Natural killer cell (primary cell): Measurements from ENCODE around the gene ZEB2. TPM values are rescaled to one million over a fixed set of nuclear protein-coding genes. Genes with fewer than 3 reads are reported as not detected.

Experiments used
- ATAC-seq, 3 donors: fragments of 150-1000 bp in 2 of 3; fragments of 200-7000 bp in 1 of 3; cut with Tn5 transposase; 1 replicate in 1 of 3; 2 replicates in 2 of 3; pipeline ENCODE4 v1.10.0; 2021; ENCODE audit warnings: mild to moderate bottlenecking in 2 of 3, moderate library complexity in 2 of 3
- DNase-seq, 2 donors: peaks; one replicate each; pipeline versions ENCODE4 v3.0.0 to v3.0.0-alpha.2; 2013 to 2021; ENCODE audit warnings: mixed read lengths in 1 of 2
- H3K27ac ChIP-seq: one replicate; pipeline ENCODE4 v1.5.1; 2013; ENCODE audit warnings: mild to moderate bottlenecking, low read length
- H3K27me3 ChIP-seq: one replicate; pipeline ENCODE4 v1.6.1; 2013; ENCODE audit warnings: low read length; ENCODE audit not compliant: control insufficient read depth, insufficient read depth
- H3K36me3 ChIP-seq: one replicate; pipeline ENCODE4 v1.6.1; 2013; ENCODE audit warnings: low read length; ENCODE audit not compliant: control insufficient read depth, insufficient read depth
- H3K4me1 ChIP-seq: one replicate; pipeline ENCODE4 v1.6.1; 2013; ENCODE audit warnings: low read length; ENCODE audit not compliant: control insufficient read depth, insufficient read depth
- H3K4me3 ChIP-seq: one replicate; pipeline ENCODE4 v1.5.1; 2013; ENCODE audit warnings: low read length
- H3K9me3 ChIP-seq: one replicate; pipeline ENCODE4 v1.6.1; 2013; ENCODE audit warnings: low read length; ENCODE audit not compliant: control insufficient read depth, insufficient read depth
- H3K27ac Mint-ChIP-seq, 2 donors: one replicate each; pipeline ENCODE4 v1.8.0; 2022; ENCODE audit warnings: mild to moderate bottlenecking in 2 of 2, mixed read lengths in 2 of 2, moderate library complexity in 1 of 2
- H3K27me3 Mint-ChIP-seq, 2 donors: one replicate each; pipeline ENCODE4 v1.8.0; 2022; ENCODE audit warnings: low read depth in 2 of 2, mixed read lengths in 2 of 2
- H3K36me3 Mint-ChIP-seq: one replicate; pipeline ENCODE4 v1.8.0; 2022; ENCODE audit warnings: mixed read lengths
- H3K4me1 Mint-ChIP-seq, 2 donors: one replicate each; pipeline ENCODE4 v1.8.0; 2022; ENCODE audit warnings: mixed read lengths in 2 of 2
- H3K4me3 Mint-ChIP-seq: one replicate; pipeline ENCODE4 v1.8.0; 2022; ENCODE audit warnings: mild to moderate bottlenecking, moderate library complexity, mixed read lengths
- H3K9me3 Mint-ChIP-seq, 2 donors: one replicate each; pipeline ENCODE4 v1.8.0; 2022; ENCODE audit warnings: mixed read lengths in 2 of 2
- CTCF ChIP-seq: fragments of 200-600 bp; IDR thresholded peaks from one replicate; pipeline ENCODE4 v1.8.0; 2022; ENCODE audit warnings: antibody characterized with exemption
- WGBS: methylation state at CpG from one replicate; pipeline ENCODE4 v1.1.7; 2013; ENCODE audit warnings: missing lambda C conversion rate; ENCODE audit not compliant: insufficient coverage; 5-methylcytosine and 5-hydroxymethylcytosine counted together
- intact Hi-C: fragments of 100-400 bp; cut with micrococcal nuclease; formaldehyde crosslinking; loops from one replicate; pipeline ENCODE4 v1.14.2; 2022
- total RNA-seq, 4 donors: library from RNA; stranded (reverse); fragments of 120-200 nt in 1 of 4; gene quantifications; one replicate each; pipeline versions ENCODE4 v1.2.3 to v1.2.4, GENCODE V29; 2013 to 2022

The ZEB2 gene
- total RNA-seq, 3 donors from 2014 or later (not counting 1 experiment from before 2014, with no cell fraction given) = 718 to 1,143 (median 944) TPM

- H3K27me3 ChIP-seq = no peaks in the 10 kb centered on the region
- ATAC-seq (no peak), DNase-seq (no peak)
- Mint-ChIP-seq H3K9me3 (no peaks in the 10 kb centered on the region), H3K27ac (no peak overlapping the region), H3K36me3 (no peaks in the 10 kb centered on the region), H3K4me1 (peaks cover 5 to 12% of the 10 kb centered on the region in 2 donors), H3K4me3 (no peak overlapping the region), H3K27me3 (no peaks in the 10 kb centered on the region)
- H3K27ac ChIP-seq = no peak overlapping the region
- no peak for TF ChIP-seq CTCF
- no peaks in the 10 kb centered on the region for H3K9me3 ChIP-seq
- H3K36me3 ChIP-seq = no peaks in the 10 kb centered on the region
- H3K4me1 ChIP-seq = peaks cover 4% of the 10 kb centered on the region
- 95% methylated on average over 2 of the region's 2 CpGs for WGBS
- intact Hi-C loops = loop anchor here (5.0 kb wide), 2 partner anchors 37 to 52 kb away; no protein-coding TSS in a partner anchor
- H3K4me3 ChIP-seq = no peak overlapping the region
Measured at GRCh38 chr2:144545787-144546186, 25.9 kb upstream of the ZEB2 start.

DNA sequence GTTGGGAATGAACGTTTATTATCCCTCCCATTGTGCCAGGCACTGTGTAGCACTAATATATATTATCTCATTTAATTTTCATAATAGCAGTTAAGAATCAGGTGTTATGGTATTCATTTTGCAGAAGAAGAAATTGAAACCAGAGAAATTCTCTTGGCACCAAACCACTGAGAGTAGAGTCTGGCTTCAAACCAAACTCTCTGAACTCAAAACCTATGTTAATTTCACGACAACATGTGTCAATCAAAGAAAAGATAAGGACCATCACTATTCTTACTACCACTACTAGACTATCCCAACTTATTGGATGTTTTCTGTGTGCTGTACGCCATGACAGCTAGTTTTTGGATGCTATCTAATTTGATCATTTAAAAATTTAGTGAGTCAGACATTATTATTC is 24.1 kb upstream of the ZEB2 start:
- Histone ChIP-seq H3K27me3 (no peaks in the 10 kb centered on the region), H3K36me3 (no peaks in the 10 kb centered on the region), H3K4me1 (peaks cover 4% of the 10 kb centered on the region), H3K4me3 (no peak overlapping the region), H3K27ac (no peak overlapping the region), H3K9me3 (no peaks in the 10 kb centered on the region)
- no peaks in the 10 kb centered on the region for H3K36me3 Mint-ChIP-seq
- TF ChIP-seq CTCF = no peak
- H3K4me3 Mint-ChIP-seq = no peak overlapping the region
- no peaks in the 10 kb centered on the region for H3K9me3 Mint-ChIP-seq
- DNase-seq = no peak
- 85% methylated on average over 1 of the region's 3 CpGs for WGBS
- peaks cover 5 to 12% of the 10 kb centered on the region in 2 donors for H3K4me1 Mint-ChIP-seq
- H3K27me3 Mint-ChIP-seq = no peaks in the 10 kb centered on the region
- intact Hi-C loops = no loop called here
- ATAC-seq = no peak
- H3K27ac Mint-ChIP-seq = no peak overlapping the region

DNA sequence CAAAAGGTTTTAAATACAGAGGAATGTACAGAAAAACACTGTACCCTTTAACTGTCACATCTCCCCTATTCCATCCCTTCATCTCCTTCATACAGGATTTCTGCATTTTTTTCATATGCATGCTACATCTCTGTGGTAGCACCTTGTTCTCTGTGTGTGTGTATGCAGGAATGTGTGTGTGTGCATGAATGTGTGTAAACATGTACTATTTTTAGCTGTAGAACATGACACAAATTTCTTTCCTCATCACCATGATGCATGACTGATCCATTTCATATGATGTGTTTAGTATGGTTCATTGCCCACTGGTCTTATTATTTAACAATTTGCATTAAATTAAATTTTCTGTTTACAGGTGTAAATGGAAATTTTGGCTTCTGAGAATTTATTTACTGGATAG is 21.5 kb upstream of the ZEB2 start:
- Mint-ChIP-seq H3K36me3 (no peaks in the 10 kb centered on the region), H3K4me1 (no peaks in the 10 kb centered on the region), H3K27ac (no peak overlapping the region), H3K9me3 (no peaks in the 10 kb centered on the region), H3K27me3 (no peaks in the 10 kb centered on the region), H3K4me3 (no peak overlapping the region)
- Histone ChIP-seq H3K27ac (no peak overlapping the region), H3K4me3 (no peak overlapping the region), H3K27me3 (no peaks in the 10 kb centered on the region), H3K36me3 (no peaks in the 10 kb centered on the region), H3K4me1 (no peaks in the 10 kb centered on the region), H3K9me3 (no peaks in the 10 kb centered on the region)
- TF ChIP-seq CTCF = no peak
- DNase-seq = no peak
- no peak for ATAC-seq
- intact Hi-C loops = no loop called here

GRCh38 chr2:144539289-144539782 is 19.4 kb upstream of the ZEB2 start:
- Histone ChIP-seq H3K27ac (no peak overlapping the region), H3K4me1 (no peaks in the 10 kb centered on the region), H3K9me3 (no peaks in the 10 kb centered on the region), H3K36me3 (no peaks in the 10 kb centered on the region), H3K27me3 (no peaks in the 10 kb centered on the region), H3K4me3 (no peak overlapping the region)
- no peak for TF ChIP-seq CTCF
- no peaks in the 10 kb centered on the region for H3K9me3 Mint-ChIP-seq
- H3K27me3 Mint-ChIP-seq = no peaks in the 10 kb centered on the region
- H3K4me1 Mint-ChIP-seq = no peaks in the 10 kb centered on the region
- 90% methylated on average over 4 of the region's 4 CpGs for WGBS
- no peak overlapping the region for H3K4me3 Mint-ChIP-seq
- DNase-seq = no peak
- H3K36me3 Mint-ChIP-seq = no peaks in the 10 kb centered on the region
- H3K27ac Mint-ChIP-seq = no peak overlapping the region
- intact Hi-C loops = no loop called here
- ATAC-seq = no peak
